Effector memory CD4-positive, alpha-beta T cell (primary cell): ENCODE data around the gene ANO6.
"Not testable (repeated sequence)": the region's sequence is repeated elsewhere in the genome, so short reads cannot be mapped to it uniquely, and the experiment has no call there.

ENCODE experiments used
- DNase-seq, 3 donors: peaks; one replicate each; pipeline ENCODE4 v3.0.0-alpha.2; 2020
- H3K27ac ChIP-seq: 2 replicates; pipeline ENCODE4 v1.7.0; 2013; ENCODE audit warnings: mild to moderate bottlenecking, low read length, moderate library complexity; ENCODE audit not compliant: insufficient read depth, poor library complexity, severe bottlenecking
- H3K27me3 ChIP-seq: replicated peaks from 2 replicates; pipeline ENCODE4 v1.7.0; 2013; ENCODE audit warnings: mild to moderate bottlenecking, low read length; ENCODE audit not compliant: insufficient read depth, control insufficient read depth, poor library complexity, severe bottlenecking
- H3K36me3 ChIP-seq: 2 replicates; pipeline ENCODE4 v1.7.0; 2013; ENCODE audit warnings: mild to moderate bottlenecking, low read length, moderate library complexity; ENCODE audit not compliant: control insufficient read depth, insufficient read depth
- H3K4me1 ChIP-seq: 2 replicates; pipeline ENCODE4 v1.7.0; 2013; ENCODE audit warnings: low read length, mild to moderate bottlenecking; ENCODE audit not compliant: control insufficient read depth, insufficient read depth, poor library complexity, severe bottlenecking
- H3K4me3 ChIP-seq: 2 replicates; pipeline ENCODE4 v1.7.0; 2013; ENCODE audit warnings: low read length, low read depth, mild to moderate bottlenecking; ENCODE audit not compliant: insufficient read depth, poor library complexity, severe bottlenecking
- H3K9me3 ChIP-seq: 2 replicates; pipeline ENCODE4 v1.7.0; 2013; ENCODE audit warnings: mild to moderate bottlenecking, low read length, moderate library complexity; ENCODE audit not compliant: control insufficient read depth

The ANO6 gene

GRCh38 chr12:45389426-45389825 lies 173.5 kb downstream of the ANO6 start:
- no peaks in the 10 kb centered on the region for H3K9me3 ChIP-seq

GRCh38 chr12:45397499-45397898 lies 181.6 kb downstream of the ANO6 start:
- H3K27ac ChIP-seq, H3K27me3 ChIP-seq, H3K4me1 ChIP-seq, H3K36me3 ChIP-seq, DNase-seq, H3K9me3 ChIP-seq, H3K4me3 ChIP-seq: not testable (repeated sequence)

More at GRCh38 chr12:45389426-45389825, 173.5 kb downstream of the ANO6 start:
- no peak overlapping the region for H3K27ac ChIP-seq
- no peaks in the 10 kb centered on the region for H3K4me1 ChIP-seq
- peaks cover 22% of the 10 kb centered on the region for H3K36me3 ChIP-seq
- DNase-seq, result no peak
- no peak overlapping the region for H3K4me3 ChIP-seq
- no peaks in the 10 kb centered on the region for H3K27me3 ChIP-seq

- Histone ChIP-seq H3K27ac (no peak overlapping the region), H3K27me3 (no peaks in the 10 kb centered on the region), H3K4me1 (no peaks in the 10 kb centered on the region), H3K9me3 (no peaks in the 10 kb centered on the region), H3K4me3 (no peak overlapping the region), H3K36me3 (peaks cover 18% of the 10 kb centered on the region)
- no peak for DNase-seq
Observed at GRCh38 chr12:45398552-45398951, 182.7 kb downstream of the ANO6 start.

- Histone ChIP-seq H3K4me3 (no peak overlapping the region), H3K36me3 (peaks cover 26% of the 10 kb centered on the region), H3K9me3 (no peaks in the 10 kb centered on the region), H3K4me1 (no peaks in the 10 kb centered on the region), H3K27me3 (no peaks in the 10 kb centered on the region), H3K27ac (no peak overlapping the region)
- DNase-seq, result no peak
Observed at GRCh38 chr12:45400991-45401390, 185.1 kb downstream of the ANO6 start.

GRCh38 chr12:45402288-45402687 lies 186.4 kb downstream of the ANO6 start:
- peaks cover 26% of the 10 kb centered on the region for H3K36me3 ChIP-seq
- H3K9me3 ChIP-seq, result no peaks in the 10 kb centered on the region
- H3K4me1 ChIP-seq, result no peaks in the 10 kb centered on the region
- DNase-seq, result no peak
- no peaks in the 10 kb centered on the region for H3K27me3 ChIP-seq
- H3K27ac ChIP-seq, result no peak overlapping the region
- no peak overlapping the region for H3K4me3 ChIP-seq

GRCh38 chr12:45406988-45407850 lies 191.3 kb downstream of the ANO6 start:
- no peaks in the 10 kb centered on the region for H3K4me1 ChIP-seq
- no peak for DNase-seq
- no peak overlapping the region for H3K4me3 ChIP-seq
- H3K27me3 ChIP-seq, result no peaks in the 10 kb centered on the region
- peaks cover 40% of the 10 kb centered on the region for H3K36me3 ChIP-seq
- no peaks in the 10 kb centered on the region for H3K9me3 ChIP-seq
- no peak overlapping the region for H3K27ac ChIP-seq

GRCh38 chr12:45407981-45408728 lies 192.3 kb downstream of the ANO6 start:
- no peak overlapping the region for H3K27ac ChIP-seq
- no peak overlapping the region for H3K4me3 ChIP-seq
- no peak for DNase-seq
- H3K4me1 ChIP-seq, result no peaks in the 10 kb centered on the region
- no peaks in the 10 kb centered on the region for H3K9me3 ChIP-seq
- H3K36me3 ChIP-seq, result peaks cover 39% of the 10 kb centered on the region
- H3K27me3 ChIP-seq, result no peaks in the 10 kb centered on the region

- H3K4me3 ChIP-seq, result no peak overlapping the region
- no peaks in the 10 kb centered on the region for H3K27me3 ChIP-seq
- no peaks in the 10 kb centered on the region for H3K9me3 ChIP-seq
- no peak for DNase-seq
- H3K4me1 ChIP-seq, result no peaks in the 10 kb centered on the region
- peaks cover 34% of the 10 kb centered on the region for H3K36me3 ChIP-seq
- H3K27ac ChIP-seq, result no peak overlapping the region
Observed at GRCh38 chr12:45408729-45409114, 192.8 kb downstream of the ANO6 start.

- peaks cover 28% of the 10 kb centered on the region for H3K36me3 ChIP-seq
- no peak for DNase-seq
- no peak overlapping the region for H3K4me3 ChIP-seq
- no peak overlapping the region for H3K27ac ChIP-seq
- H3K27me3 ChIP-seq, result no peaks in the 10 kb centered on the region
- H3K9me3 ChIP-seq, result no peaks in the 10 kb centered on the region
- no peaks in the 10 kb centered on the region for H3K4me1 ChIP-seq
Observed at GRCh38 chr12:45409966-45410365, 194.1 kb downstream of the ANO6 start.

- Histone ChIP-seq H3K27ac (no peak overlapping the region), H3K36me3 (peaks cover 32% of the 10 kb centered on the region), H3K9me3 (no peaks in the 10 kb centered on the region), H3K4me1 (no peaks in the 10 kb centered on the region), H3K4me3 (no peak overlapping the region), H3K27me3 (no peaks in the 10 kb centered on the region)
- DNase-seq, result no peak
Observed at GRCh38 chr12:45411626-45412025, 195.7 kb downstream of the ANO6 start.
